Measurements from ENCODE around the gene ETF1.

Gene ETF1

GRCh38 chr5:138529812-138530211 is 13.2 kb downstream of the ETF1 start:
- no peak for DNase-seq (ENCODE audit: low read depth)

GRCh38 chr5:138528744-138529469 is 14.1 kb downstream of the ETF1 start:
- DNase-seq (ENCODE audit: low read depth), result no peak

- no peak for DNase-seq (ENCODE audit: low read depth)
Observed at GRCh38 chr5:138528208-138528607, 14.8 kb downstream of the ETF1 start.

- DNase-seq (ENCODE audit: low read depth), result no peak
Observed at GRCh38 chr5:138527170-138527569, 15.9 kb downstream of the ETF1 start.

GRCh38 chr5:138523406-138523805 is 19.6 kb downstream of the ETF1 start:
- no peak for DNase-seq (ENCODE audit: low read depth)

- no peak for DNase-seq (ENCODE audit: low read depth)
Observed at GRCh38 chr5:138520971-138521370, 22.1 kb downstream of the ETF1 start.

GRCh38 chr5:138517437-138517836 is 25.6 kb downstream of the ETF1 start:
- no peak for DNase-seq (ENCODE audit: low read depth)

GRCh38 chr5:138515556-138516245 is 27.3 kb downstream of the ETF1 start:
- no peak for DNase-seq (ENCODE audit: low read depth)

- no peak for DNase-seq (ENCODE audit: low read depth)
Observed at GRCh38 chr5:138514021-138514420, 29.0 kb downstream of the ETF1 start.

GRCh38 chr5:138508958-138509357 is 34.1 kb downstream of the ETF1 start:
- no peak for DNase-seq (ENCODE audit: low read depth)

GRCh38 chr5:138507485-138507884 is 35.6 kb downstream of the ETF1 start:
- DNase-seq (ENCODE audit: low read depth), result peak; percentile 43

- DNase-seq (ENCODE audit: low read depth), result no peak
Observed at GRCh38 chr5:138506370-138507306, 36.4 kb downstream of the ETF1 start.

- DNase-seq (ENCODE audit: low read depth), result no peak
Observed at GRCh38 chr5:138504799-138505198, 38.2 kb downstream of the ETF1 start.

GRCh38 chr5:138503487-138504270 is 39.4 kb downstream of the ETF1 start:
- DNase-seq (ENCODE audit: low read depth), result peak; percentile 57

- no peak for DNase-seq (ENCODE audit: low read depth)
Observed at GRCh38 chr5:138502521-138502920, 40.5 kb downstream of the ETF1 start.

GRCh38 chr5:138502121-138502520 is 40.9 kb downstream of the ETF1 start:
- no peak for DNase-seq (ENCODE audit: low read depth)

GRCh38 chr5:138498376-138498775 is 44.7 kb downstream of the ETF1 start:
- DNase-seq (ENCODE audit: low read depth), result no peak

GRCh38 chr5:138495351-138495750 is 47.7 kb downstream of the ETF1 start:
- no peak for DNase-seq (ENCODE audit: low read depth)

- no peak for DNase-seq (ENCODE audit: low read depth)
Observed at GRCh38 chr5:138492560-138493045, 50.4 kb downstream of the ETF1 start.

- peak; percentile 87 for DNase-seq (ENCODE audit: low read depth)
Observed at GRCh38 chr5:138491669-138492559, 51.1 kb downstream of the ETF1 start.

GRCh38 chr5:138491284-138491648 is 51.8 kb downstream of the ETF1 start:
- no peak for DNase-seq (ENCODE audit: low read depth)
